ENCODE data around the gene SPOCK2.

DNA sequence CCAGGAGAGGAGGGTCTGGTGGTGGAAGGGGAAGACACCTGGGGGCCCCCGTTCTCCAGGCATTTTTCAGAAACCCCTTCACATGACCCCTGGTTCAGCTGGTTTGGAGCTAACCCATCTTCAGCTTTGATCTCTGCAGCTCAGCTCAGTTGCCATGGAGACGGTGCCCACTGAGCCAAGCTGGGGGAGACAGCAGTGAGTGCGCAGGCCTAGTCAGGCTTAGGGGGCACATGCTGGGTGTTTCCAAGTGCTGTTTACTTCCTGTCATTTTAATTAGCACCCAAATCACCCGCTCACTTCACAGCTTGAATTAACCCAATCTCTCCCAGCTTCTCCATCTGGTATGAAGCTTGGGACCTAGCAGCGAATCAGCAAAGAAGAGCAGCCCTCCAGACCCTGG is 9.0 kb downstream of the SPOCK2 start:
- TF ChIP-seq, protein P1, sequence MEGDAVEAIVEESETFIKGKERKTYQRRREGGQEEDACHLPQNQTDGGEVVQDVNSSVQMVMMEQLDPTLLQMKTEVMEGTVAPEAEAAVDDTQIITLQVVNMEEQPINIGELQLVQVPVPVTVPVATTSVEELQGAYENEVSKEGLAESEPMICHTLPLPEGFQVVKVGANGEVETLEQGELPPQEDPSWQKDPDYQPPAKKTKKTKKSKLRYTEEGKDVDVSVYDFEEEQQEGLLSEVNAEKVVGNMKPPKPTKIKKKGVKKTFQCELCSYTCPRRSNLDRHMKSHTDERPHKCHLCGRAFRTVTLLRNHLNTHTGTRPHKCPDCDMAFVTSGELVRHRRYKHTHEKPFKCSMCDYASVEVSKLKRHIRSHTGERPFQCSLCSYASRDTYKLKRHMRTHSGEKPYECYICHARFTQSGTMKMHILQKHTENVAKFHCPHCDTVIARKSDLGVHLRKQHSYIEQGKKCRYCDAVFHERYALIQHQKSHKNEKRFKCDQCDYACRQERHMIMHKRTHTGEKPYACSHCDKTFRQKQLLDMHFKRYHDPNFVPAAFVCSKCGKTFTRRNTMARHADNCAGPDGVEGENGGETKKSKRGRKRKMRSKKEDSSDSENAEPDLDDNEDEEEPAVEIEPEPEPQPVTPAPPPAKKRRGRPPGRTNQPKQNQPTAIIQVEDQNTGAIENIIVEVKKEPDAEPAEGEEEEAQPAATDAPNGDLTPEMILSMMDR (conservative IDR thresholded peaks at IDR 0.05) = no peak
- TF ChIP-seq ZFX (IDR thresholded peaks at IDR 0.05) = no peak
